RWPE2 (cell line): ENCODE data around the gene CRTC1.
"Not testable (repeated sequence)": the region's sequence is repeated elsewhere in the genome, so short reads cannot be mapped to it uniquely, and the experiment has no call there.

Source experiments
- ATAC-seq: fragments of 200-7000 bp; cut with Tn5 transposase; 3 replicates; pipeline ENCODE4 v1.9.1; 2021; ENCODE audit warnings: low read depth
- DNase-seq: peaks from one replicate; pipeline ENCODE4 v3.0.0-alpha.2; 2020; ENCODE audit warnings: low spot score
- H3K27ac ChIP-seq: fragments of 450-650 bp; 2 replicates; pipeline ENCODE4 v1.5.1; 2017; ENCODE audit warnings: mild to moderate bottlenecking; ENCODE audit not compliant: poor library complexity, severe bottlenecking
- H3K27me3 ChIP-seq: fragments of 250-450 bp; sonication (Bioruptor Pico); 2 replicates; pipeline ENCODE4 v1.5.1; 2021; ENCODE audit warnings: mild to moderate bottlenecking, moderate library complexity; ENCODE audit not compliant: insufficient read depth, poor library complexity, severe bottlenecking
- H3K36me3 ChIP-seq: fragments of 250-450 bp; sonication (Bioruptor Pico); 2 replicates; pipeline ENCODE4 v1.5.1; 2020; ENCODE audit warnings: low read depth, mild to moderate bottlenecking, moderate library complexity
- H3K4me1 ChIP-seq: fragments of 250-450 bp; sonication (Bioruptor Pico); 2 replicates; pipeline ENCODE4 v1.5.1; 2021; ENCODE audit warnings: mild to moderate bottlenecking, moderate library complexity; ENCODE audit not compliant: insufficient read depth, poor library complexity, severe bottlenecking
- H3K4me3 ChIP-seq: fragments of 250-450 bp; sonication (Bioruptor Pico); 2 replicates; pipeline ENCODE4 v1.5.1; 2021; ENCODE audit warnings: mild to moderate bottlenecking, moderate library complexity; ENCODE audit not compliant: severe bottlenecking
- H3K9me3 ChIP-seq: fragments of 250-450 bp; sonication (Bioruptor Pico); 2 replicates; pipeline ENCODE4 v1.5.1; 2021; ENCODE audit warnings: mild to moderate bottlenecking, moderate library complexity; ENCODE audit not compliant: severe bottlenecking
- TF ChIP-seq, protein P1 (sequence below): fragments of 450-650 bp; IDR thresholded peaks from one replicate; pipeline ENCODE4 v1.5.1; 2017; ENCODE audit warnings: mild to moderate bottlenecking, moderate library complexity; ENCODE audit not compliant: poor library complexity, severe bottlenecking

Gene CRTC1

DNA sequence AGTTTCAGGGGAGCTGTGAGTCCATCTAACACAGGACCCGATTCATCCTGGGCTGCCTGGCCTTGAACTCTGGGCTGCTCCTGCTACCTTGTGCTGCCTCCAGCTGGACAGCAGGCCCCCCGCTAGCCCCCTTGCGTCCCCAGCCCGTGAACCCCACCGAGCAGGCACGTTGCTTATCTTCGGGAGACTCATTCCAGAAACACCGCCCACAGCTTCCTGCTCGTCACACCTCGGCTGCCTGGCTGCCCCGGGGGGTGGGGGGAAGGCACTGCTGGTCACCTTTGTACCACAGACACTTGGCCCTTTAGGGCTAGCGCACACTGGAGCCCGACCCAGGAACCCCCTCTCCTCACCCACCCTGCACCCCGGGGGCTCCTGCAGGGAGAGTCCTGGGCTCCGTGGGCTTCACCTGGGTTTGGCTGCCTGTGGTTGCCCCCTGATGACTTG, 48.1 kb downstream of the CRTC1 start:
- H3K36me3 ChIP-seq, result no peaks in the 10 kb centered on the region
- TF ChIP-seq, protein P1, sequence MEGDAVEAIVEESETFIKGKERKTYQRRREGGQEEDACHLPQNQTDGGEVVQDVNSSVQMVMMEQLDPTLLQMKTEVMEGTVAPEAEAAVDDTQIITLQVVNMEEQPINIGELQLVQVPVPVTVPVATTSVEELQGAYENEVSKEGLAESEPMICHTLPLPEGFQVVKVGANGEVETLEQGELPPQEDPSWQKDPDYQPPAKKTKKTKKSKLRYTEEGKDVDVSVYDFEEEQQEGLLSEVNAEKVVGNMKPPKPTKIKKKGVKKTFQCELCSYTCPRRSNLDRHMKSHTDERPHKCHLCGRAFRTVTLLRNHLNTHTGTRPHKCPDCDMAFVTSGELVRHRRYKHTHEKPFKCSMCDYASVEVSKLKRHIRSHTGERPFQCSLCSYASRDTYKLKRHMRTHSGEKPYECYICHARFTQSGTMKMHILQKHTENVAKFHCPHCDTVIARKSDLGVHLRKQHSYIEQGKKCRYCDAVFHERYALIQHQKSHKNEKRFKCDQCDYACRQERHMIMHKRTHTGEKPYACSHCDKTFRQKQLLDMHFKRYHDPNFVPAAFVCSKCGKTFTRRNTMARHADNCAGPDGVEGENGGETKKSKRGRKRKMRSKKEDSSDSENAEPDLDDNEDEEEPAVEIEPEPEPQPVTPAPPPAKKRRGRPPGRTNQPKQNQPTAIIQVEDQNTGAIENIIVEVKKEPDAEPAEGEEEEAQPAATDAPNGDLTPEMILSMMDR, result no peak
- H3K27me3 ChIP-seq, result no peaks in the 10 kb centered on the region
- DNase-seq (no peak), ATAC-seq (no peak)
- H3K4me1 ChIP-seq, result no peaks in the 10 kb centered on the region
- no peak overlapping the region for H3K4me3 ChIP-seq
- no peak overlapping the region for H3K27ac ChIP-seq
- no peaks in the 10 kb centered on the region for H3K9me3 ChIP-seq

DNA sequence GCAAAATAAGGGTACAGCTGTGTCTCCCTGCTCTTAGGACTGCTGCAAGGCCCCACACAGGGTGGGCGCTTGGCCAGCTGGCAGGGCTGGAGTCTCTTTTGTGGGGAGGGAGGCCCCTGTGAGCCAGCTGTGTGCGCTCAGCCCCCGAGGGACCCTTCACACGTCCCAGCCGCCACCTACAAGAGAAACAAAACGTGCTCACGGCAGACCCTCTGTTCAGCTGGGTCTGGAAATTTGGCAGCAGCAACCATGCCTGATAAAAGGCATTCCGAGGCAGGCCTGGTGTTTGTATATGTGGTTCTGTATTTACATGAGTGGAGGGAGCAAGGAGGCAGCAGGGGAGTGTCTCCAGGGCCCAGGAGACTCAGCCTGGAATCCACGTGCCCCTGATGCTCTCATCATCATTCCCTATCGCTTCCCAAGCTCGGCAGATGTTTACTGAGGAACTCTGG, 49.7 kb downstream of the CRTC1 start:
- Histone ChIP-seq H3K27me3 (no peaks in the 10 kb centered on the region), H3K4me1 (no peaks in the 10 kb centered on the region), H3K4me3 (no peak overlapping the region), H3K27ac (no peak overlapping the region), H3K36me3 (no peaks in the 10 kb centered on the region), H3K9me3 (no peaks in the 10 kb centered on the region)
- TF ChIP-seq, protein P1, result no peak
- ATAC-seq, result no peak
- DNase-seq, result no peak

DNA sequence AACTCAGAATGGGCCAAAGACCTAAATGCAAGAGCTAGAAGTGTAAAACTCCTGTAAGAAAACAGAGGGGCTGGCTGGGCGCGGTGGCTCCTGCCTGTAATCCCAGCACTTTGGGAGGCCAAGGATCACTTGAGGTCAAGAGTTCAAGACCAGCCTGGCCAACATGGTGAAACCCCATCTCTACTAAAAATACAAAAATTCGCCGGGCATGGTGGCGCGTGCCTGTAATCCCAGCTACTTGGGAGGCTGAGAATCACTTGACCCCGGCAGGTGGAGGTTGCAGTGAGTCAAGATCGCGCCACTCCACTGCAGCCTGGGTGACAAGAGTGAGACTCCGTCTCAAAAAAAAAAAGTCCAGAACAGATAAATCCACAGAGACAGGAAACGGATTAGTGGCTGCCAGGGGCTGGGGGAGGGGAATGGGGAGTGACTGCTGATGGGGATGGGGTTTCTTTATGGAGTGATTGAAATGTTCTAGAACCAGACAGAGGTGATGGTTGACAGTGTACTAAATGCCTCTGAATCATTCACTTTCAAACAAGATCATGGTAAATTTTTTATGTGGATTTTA, 50.4 kb downstream of the CRTC1 start:
- H3K36me3 ChIP-seq, H3K4me3 ChIP-seq, ATAC-seq, H3K27ac ChIP-seq, DNase-seq, H3K9me3 ChIP-seq, H3K27me3 ChIP-seq, H3K4me1 ChIP-seq: not testable (repeated sequence)

DNA sequence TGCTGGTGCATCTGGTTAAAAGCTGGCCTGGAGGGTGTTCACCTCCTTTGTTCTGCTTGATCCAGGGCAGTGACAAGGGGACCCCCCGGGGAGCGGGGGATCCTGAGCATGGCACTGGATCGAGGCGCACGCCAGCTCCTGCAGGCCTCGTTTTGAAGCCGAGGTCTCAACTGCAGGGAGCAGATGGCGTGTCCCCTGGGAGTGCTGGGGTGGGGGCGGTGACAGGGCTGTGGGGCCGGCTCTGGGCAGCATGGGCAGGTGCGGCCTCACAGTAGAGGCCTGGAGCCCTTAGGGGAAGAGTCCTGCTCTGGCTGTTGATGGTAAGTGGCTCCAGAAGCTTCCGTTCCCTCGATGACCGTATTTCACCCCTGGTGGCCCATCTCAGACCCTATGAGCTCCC, 51.8 kb downstream of the CRTC1 start:
- ATAC-seq, result no peak
- Histone ChIP-seq H3K4me3 (no peak overlapping the region), H3K36me3 (no peaks in the 10 kb centered on the region), H3K27ac (no peak overlapping the region), H3K9me3 (no peaks in the 10 kb centered on the region), H3K4me1 (no peaks in the 10 kb centered on the region), H3K27me3 (no peaks in the 10 kb centered on the region)
- DNase-seq, result no peak
- TF ChIP-seq, protein P1, result no peak

DNA sequence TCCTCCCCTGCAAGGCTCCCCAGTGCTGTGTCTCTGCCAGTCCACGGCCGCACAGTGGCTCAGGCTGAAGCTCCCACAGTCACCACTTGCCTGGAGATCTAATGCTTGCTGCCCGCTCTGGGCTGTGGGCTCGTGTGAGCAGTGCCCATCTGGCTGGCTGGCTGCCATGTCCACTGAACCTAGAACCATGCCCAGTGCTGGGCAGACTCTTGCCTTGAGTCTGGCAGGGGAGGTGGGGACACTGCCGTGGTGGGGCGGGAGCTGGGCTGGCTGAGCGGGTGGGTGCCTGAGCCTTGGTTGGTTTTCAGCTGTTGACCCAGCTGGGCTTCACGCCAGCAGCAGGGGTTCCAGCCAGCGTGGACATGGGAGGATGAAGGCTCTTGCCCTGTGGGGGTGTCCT, 52.3 kb downstream of the CRTC1 start:
- ATAC-seq (no peak), DNase-seq (no peak)
- Histone ChIP-seq H3K4me1 (no peaks in the 10 kb centered on the region), H3K9me3 (no peaks in the 10 kb centered on the region), H3K27me3 (no peaks in the 10 kb centered on the region), H3K36me3 (no peaks in the 10 kb centered on the region), H3K4me3 (no peak overlapping the region), H3K27ac (no peak overlapping the region)
- TF ChIP-seq, protein P1, result no peak
